ENCODE measurements around the gene APBB2. TPM values are rescaled to one million over a fixed set of nuclear protein-coding genes. Genes with fewer than 3 reads are reported as not detected.

APBB2 gene
- total and polyA plus RNA-seq, 2 of the 4 experiments (the other 2 are of a cell fraction), result 47.9 to 75.5 TPM

- ChIA-PET POLR2A (ENCODE audit: unreplicated experiment) (no interaction called here), CTCF (interaction anchor here (0.6 kb wide), 1 partner anchor 20 kb away, joined by 3 read pairs; no protein-coding TSS in a partner anchor)
- Histone ChIP-seq H2BK5ac (ENCODE audit: low read depth, low read length, poor library complexity, severe bottlenecking) (no peak overlapping the region), H3K9me1 (ENCODE audit: insufficient read depth, low read length) (peaks cover 2% of the 10 kb centered on the region), H3K27ac (ENCODE audit: insufficient read depth, low read length) (no peak overlapping the region), H2AK9ac (replicated peaks; ENCODE audit: low read depth, low read length, poor library complexity) (no peak overlapping the region), H3K36me3 (ENCODE audit: control insufficient read depth, insufficient read depth, low read length) (no peaks in the 10 kb centered on the region), H2AFZ (replicated peaks; ENCODE audit: low read length, poor library complexity) (no peak overlapping the region), H3K27me3 (ENCODE audit: control insufficient read depth, insufficient read depth, low read length) (no peaks in the 10 kb centered on the region), H3K56ac (ENCODE audit: extremely low read depth, insufficient read depth, low read length) (no peak overlapping the region), H3K23ac (ENCODE audit: low read depth, low read length) (0 out of 2 replicates have a peak overlapping the region, but pooled peaks have one; percentile 15), H3K14ac (replicated peaks; ENCODE audit: low read depth, low read length) (0 out of 2 replicates have a peak overlapping the region, but pooled peaks have one; percentile 25), H3K9ac (ENCODE audit: low read depth, low read length) (no peak overlapping the region), H3K4ac (ENCODE audit: low read depth, low read length) (no peak overlapping the region; the same call in 1 of the 2 replicates), H2BK15ac (ENCODE audit: low read depth, low read length) (no peak overlapping the region), H3K79me1 (ENCODE audit: low read depth in 1 of 2, low read length in 2 of 2) (peaks cover 24 to 43% of the 10 kb centered on the region in 2 experiments; a peak in 3 of 4 replicates), H4K20me1 (ENCODE audit: insufficient read depth, low read length) (0 out of 2 replicates have a peak, but pooled peaks cover under 1% of the 10 kb centered on the region), H3K18ac (ENCODE audit: low read depth, low read length) (no peak overlapping the region), H3K4me1 (ENCODE audit: control insufficient read depth, insufficient read depth, low read length) (peaks cover 6% of the 10 kb centered on the region), H2BK120ac (ENCODE audit: low read depth, low read length) (no peak overlapping the region), H4K8ac (ENCODE audit: low read depth in 2 of 2, low read length in 2 of 2) (no peak overlapping the region; a peak in 1 of 4 replicates), H3K9me3 (ENCODE audit: control insufficient read depth, insufficient read depth, low read length) (no peaks in the 10 kb centered on the region), H2BK20ac (ENCODE audit: low read depth, low read length) (no peak overlapping the region), H3K4me3 (ENCODE audit: insufficient read depth, low read depth, low read length) (no peak overlapping the region), H3K4me2 (ENCODE audit: low read depth, low read length) (no peak overlapping the region), H4K91ac (ENCODE audit: insufficient read depth, low read depth, low read length) (no peak overlapping the region), H4K5ac (ENCODE audit: low read depth, low read length) (no peak overlapping the region), H2AK5ac (ENCODE audit: low read depth, low read length) (0 out of 2 replicates have a peak overlapping the region, but pooled peaks have one; percentile 76)
- no peak; the same call in 1 of the 2 replicates for ATAC-seq (ENCODE audit: low read depth)
- in situ Hi-C loops (cut with MboI; ENCODE audit: low sequenced_read_pairs) (no loop called here), dilution Hi-C loops (cut with HindIII; ENCODE audit: low sequenced_read_pairs, unreplicated experiment) (no loop called here), intact Hi-C loops (cut with micrococcal nuclease) (no loop called here)
- BruUV-seq (replicated peaks), result no TSS peak
- TF ChIP-seq FOS (IDR thresholded peaks at IDR 0.05; ENCODE audit: low read depth, low read length) (no peak), RAD21 (IDR thresholded peaks at IDR 0.05; ENCODE audit: low read length) (no peak), RFX5 (IDR thresholded peaks at IDR 0.05; ENCODE audit: low read depth, low read length) (no peak)
- no peak for DNase-seq
- WGBS, 2 experiments (ENCODE audit: extremely low coverage in 2 of 2, insufficient read length in 1 of 2), result 40% methylated on average over 1 of the region's 2 CpGs; no CpG with 5 or more reads in 1 of the 2 experiments
Measured at GRCh38 chr4:41135801-41136200, 78.5 kb downstream of the APBB2 start.

Data from IMR-90 (cell line).